Heart left ventricle (tissue), 16 donors: ENCODE results near the gene STARD3NL. TPM values are rescaled to one million over a fixed set of nuclear protein-coding genes. Genes with fewer than 3 reads are reported as not detected.

Experiments used
- ATAC-seq, 4 donors: fragments of 200-7000 bp; cut with Tn5 transposase; one replicate each; pipeline ENCODE4 v1.9.1; 2020 to 2022; ENCODE audit warnings: moderate library complexity in 4 of 4, mild to moderate bottlenecking in 3 of 4, moderate number of reproducible peaks in 1 of 4
- DNase-seq, 5 donors: peaks; one replicate each; pipeline ENCODE4 v3.0.0-alpha.2; 2020
- H3K27ac ChIP-seq, 12 donors: fragments of 200-600 bp; sonication (generic) in 4 of 12; one replicate each; pipeline versions ENCODE4 v1.5.0 to v1.8.0; 2016 to 2022; ENCODE audit warnings: mild to moderate bottlenecking in 2 of 12
- H3K27me3 ChIP-seq, 9 donors: fragments of 200-600 bp; sonication (generic) in 2 of 9; one replicate each; pipeline versions ENCODE4 v1.5.1 to v1.8.0; 2016 to 2022; ENCODE audit warnings: mild to moderate bottlenecking in 3 of 9
- H3K36me3 ChIP-seq, 9 donors: fragments of 200-600 bp; sonication (generic) in 2 of 9; one replicate each; pipeline versions ENCODE4 v1.5.0 to v1.8.0; 2018 to 2022; ENCODE audit warnings: mild to moderate bottlenecking in 2 of 9
- H3K4me1 ChIP-seq, 12 donors: fragments of 200-600 bp; sonication (generic) in 4 of 12; one replicate each; pipeline versions ENCODE4 v1.5.0 to v1.8.0; 2016 to 2022; ENCODE audit warnings: mild to moderate bottlenecking in 3 of 12
- H3K4me3 ChIP-seq, 12 donors: fragments of 200-600 bp; sonication (generic) in 4 of 12; one replicate each; pipeline versions ENCODE4 v1.5.0 to v1.8.0; 2017 to 2022; ENCODE audit warnings: mild to moderate bottlenecking in 9 of 12, moderate library complexity in 4 of 12
- H3K9me3 ChIP-seq, 12 donors: fragments of 200-600 bp; sonication (generic) in 4 of 12; one replicate each; pipeline versions ENCODE4 v1.5.0 to v1.8.0; 2016 to 2022; ENCODE audit warnings: mild to moderate bottlenecking in 1 of 12
- CTCF ChIP-seq, 12 donors: fragments of 200-600 bp; sonication (generic) in 4 of 12; IDR thresholded peaks; one replicate each; pipeline versions ENCODE4 v1.5.0 to v1.8.0; 2018 to 2022; ENCODE audit warnings: antibody characterized with exemption in 12 of 12, mild to moderate bottlenecking in 5 of 12
- POLR2A ChIP-seq, 2 donors: fragments of 450-650 bp; IDR thresholded peaks; one replicate each; pipeline ENCODE4 v1.6.1; 2017; ENCODE audit warnings: antibody characterized with exemption in 2 of 2, mild to moderate bottlenecking in 2 of 2, moderate library complexity in 2 of 2
- WGBS, 4 donors: extraction: QIAGEN DNeasy Blood & Tissue Kit in 2 of 4; methylation state at CpG; one replicate each; pipeline versions ENCODE4 v1.1.5 to v1.1.7; 2013 to 2018; 5-methylcytosine and 5-hydroxymethylcytosine counted together
- intact Hi-C, 10 donors: fragments of 100-400 bp; cut with DNase I; formaldehyde crosslinking; loops; one replicate each; pipeline versions ENCODE4 v1.11.1 to v1.14.2; 2022
- polyA plus RNA-seq, 2 donors: library from polyadenylated mRNA; stranded (reverse); fragments of 200-250 nt; gene quantifications; one replicate each; pipeline ENCODE4 v1.2.3, GENCODE V29; 2013
- total RNA-seq, 9 donors: library from RNA; depleted of rRNA in 2 of 9; stranded (reverse); fragments of >200 nt in 2 of 9; fragmentation: NEBNext Ultra II Directional in 3 of 9; extraction: Animal tissue kit (Norgen Biotek cat#: 25700) in 3 of 9; gene quantifications; one replicate each; pipeline versions ENCODE4 v1.1.0 to v1.2.4, GENCODE V29; 2016 to 2023
- donor health status: ischemic (EF 13 %, LVEDD 7.1; RV severe dilation, severe dysfunction).
- donor health status: healthy with polysubstance abuse.
- donor health status: DM: no; HTN: yes; CAD: no.
- donor health status: DM: no; HTN: no; CAD: no.
- donor health status: ischemic (EF 25% LVEDD 6.9; RV normal size, moderate dysfunction).
- donor health status: ischemic (EF 25% LVEDD 5.7; RV mildly dilated, moderate dysfunction).
- donor health status: healthy.
- donor health status: DM: yes; HTN: yes; CAD: no.
- donor health status: ischemic (EF 35%, LVEDD 5.7; RV mildly dilated, moderate dysfunction).
- donor health status: nonischemic (EF 11% LVEDD 7.7; RV severe dilation, severe dysfunction).
- donor health status: DM: yes; HTN: yes; CAD: no.
- donor health status: PGD.
- donor health status: ischemic (EF 29% LVEDD 5.4; RV normal size, mild dysfunction).
- donor health status: nonischemic (EF 23%, LVEDD 6.1; RV moderate dilation, normal function).

The STARD3NL gene
- total and polyA plus RNA-seq, 11 donors: 10.3 to 37.6 (median 23.8) TPM

- ATAC-seq: no peak
- TF ChIP-seq POLR2A (IDR thresholded peaks at IDR 0.05) (no peak), CTCF (IDR thresholded peaks at IDR 0.05) (no peak)
- peak overlapping the region in 7 of 12 donors; percentile 6 to 96 (median 86) for H3K4me3 ChIP-seq
- intact Hi-C loops: loop anchor here in 3 of 10 donors (5.0 kb wide), 2 partner anchors 32 to 38 kb away; no protein-coding TSS in a partner anchor
- H3K27me3 ChIP-seq: no peaks in the 10 kb centered on the region
- no peaks in the 10 kb centered on the region for H3K9me3 ChIP-seq
- H3K27ac ChIP-seq: peak overlapping the region in 10 of 12 donors; percentile 0 to 95 (median 70)
- WGBS, 4 donors: 11 to 26% (median 16%) methylated on average over 2 of the region's 2 CpGs
- DNase-seq: no peak
- no peaks in the 10 kb centered on the region for H3K36me3 ChIP-seq
- H3K4me1 ChIP-seq: peaks cover 0 to 59% (median 34%) of the 10 kb centered on the region in 12 donors
Measured at GRCh38 chr7:38179776-38180226, 1.8 kb downstream of the STARD3NL start.

GRCh38 chr7:38181111-38181510 is 3.1 kb downstream of the STARD3NL start:
- no peak for DNase-seq
- H3K36me3 ChIP-seq: no peaks in the 10 kb centered on the region
- H3K27me3 ChIP-seq: no peaks in the 10 kb centered on the region
- H3K9me3 ChIP-seq: no peaks in the 10 kb centered on the region
- H3K4me3 ChIP-seq: no peak overlapping the region
- intact Hi-C loops: loop anchor here in 1 of 10 donors (5.0 kb wide), 1 partner anchor 36 kb away; no protein-coding TSS in a partner anchor
- H3K27ac ChIP-seq: peak overlapping the region in 1 of 12 donors; percentile 0
- WGBS, 4 donors: 63 to 82% (median 77%) methylated on average over 1 of the region's 1 CpG
- H3K4me1 ChIP-seq: peaks cover 0 to 72% (median 44%) of the 10 kb centered on the region in 12 donors
- ATAC-seq: no peak
- TF ChIP-seq POLR2A (IDR thresholded peaks at IDR 0.05) (no peak), CTCF (IDR thresholded peaks at IDR 0.05) (no peak)

GRCh38 chr7:38182450-38182849 is 4.4 kb downstream of the STARD3NL start:
- intact Hi-C loops: loop anchor here in 1 of 10 donors (5.0 kb wide), 1 partner anchor 35 kb away; no protein-coding TSS in a partner anchor
- Histone ChIP-seq H3K36me3 (no peaks in the 10 kb centered on the region), H3K9me3 (no peaks in the 10 kb centered on the region), H3K27ac (peak overlapping the region in 1 of 12 donors; percentile 15), H3K4me3 (no peak overlapping the region), H3K27me3 (no peaks in the 10 kb centered on the region), H3K4me1 (peaks cover 0 to 79% (median 55%) of the 10 kb centered on the region in 12 donors)
- TF ChIP-seq CTCF (IDR thresholded peaks at IDR 0.05): no peak
- TF ChIP-seq POLR2A (IDR thresholded peaks at IDR 0.05): no peak
- 25 to 82% (median 50%) methylated on average over 1 of the region's 1 CpG for WGBS, 4 donors
- ATAC-seq (peak in 1 of 4 donors; percentile 30), DNase-seq (no peak)

GRCh38 chr7:38185395-38186307 is 7.6 kb downstream of the STARD3NL start:
- Histone ChIP-seq H3K27ac (peak overlapping the region in 3 of 12 donors; percentile 13 to 16 (median 15)), H3K9me3 (peaks cover 0 to 2% (median 0%) of the 10 kb centered on the region in 12 donors), H3K27me3 (no peaks in the 10 kb centered on the region), H3K36me3 (no peaks in the 10 kb centered on the region), H3K4me1 (peaks cover 0 to 75% (median 42%) of the 10 kb centered on the region in 12 donors), H3K4me3 (no peak overlapping the region)
- no peak for TF ChIP-seq POLR2A (IDR thresholded peaks at IDR 0.05)
- TF ChIP-seq CTCF (IDR thresholded peaks at IDR 0.05): no peak
- intact Hi-C loops: no loop called here
- 65 to 71% (median 67%) methylated on average over 6 of the region's 6 CpGs for WGBS, 4 donors
- DNase-seq (no peak), ATAC-seq (no peak)
